Smooth muscle cell (in vitro differentiated cells): ENCODE measurements around the gene CLEC3B. TPM values are rescaled to one million over a fixed set of nuclear protein-coding genes. Genes with fewer than 3 reads are reported as not detected.
"Not testable (repeated sequence)": the region's sequence is repeated elsewhere in the genome, so short reads cannot be mapped to it uniquely, and the experiment has no call there.

Experiments
- DNase-seq: peaks from one replicate; lab custom pipeline; 2025; ENCODE audit not compliant: unreplicated experiment; lab: John Stamatoyannopoulos, UW
- H2AFZ ChIP-seq: fragments of 200-600 bp; sonication (generic); 2 replicates; pipeline ENCODE4 v1.6.0; 2016; ENCODE audit warnings: antibody characterized with exemption, low read depth, mild to moderate bottlenecking
- H3F3A ChIP-seq: fragments of 200-600 bp; sonication (generic); 2 replicates; pipeline ENCODE4 v1.6.0; 2017; ENCODE audit warnings: antibody characterized with exemption, low read depth
- H3K27ac ChIP-seq: fragments of 200-600 bp; sonication (generic); 2 replicates; pipeline ENCODE4 v1.5.1; 2016; ENCODE audit warnings: low read depth, mild to moderate bottlenecking
- H3K27me3 ChIP-seq: fragments of 200-600 bp; sonication (generic); 2 replicates; pipeline ENCODE4 v1.6.1; 2016; ENCODE audit warnings: low read depth, mild to moderate bottlenecking
- H3K36me3 ChIP-seq: fragments of 200-600 bp; sonication (generic); 2 replicates; pipeline ENCODE4 v1.5.1; 2016; ENCODE audit warnings: low read depth
- H3K4me1 ChIP-seq: fragments of 200-600 bp; sonication (generic); 2 replicates; pipeline ENCODE4 v1.5.1; 2016; ENCODE audit warnings: low read depth
- H3K4me2 ChIP-seq: fragments of 200-600 bp; sonication (generic); 2 replicates; pipeline ENCODE4 v1.6.0; 2016; ENCODE audit warnings: mild to moderate bottlenecking
- H3K4me3 ChIP-seq: fragments of 200-600 bp; sonication (generic); 2 replicates; pipeline ENCODE4 v1.5.1; 2016; ENCODE audit warnings: mild to moderate bottlenecking
- H3K79me2 ChIP-seq: fragments of 200-600 bp; sonication (generic); 2 replicates; pipeline ENCODE4 v1.6.0; 2016; ENCODE audit warnings: low read depth, mild to moderate bottlenecking
- H3K9ac ChIP-seq: fragments of 200-600 bp; sonication (generic); 2 replicates; pipeline ENCODE4 v1.6.0; 2016; ENCODE audit warnings: low read depth
- H3K9me3 ChIP-seq: fragments of 200-600 bp; sonication (generic); replicated peaks from 2 replicates; pipeline ENCODE4 v1.5.1; 2016; ENCODE audit warnings: low read depth
- H4K20me1 ChIP-seq: fragments of 200-600 bp; sonication (generic); 2 replicates; pipeline ENCODE4 v1.6.0; 2016; ENCODE audit warnings: low read depth
- WGBS: methylation state at CpG from one replicate; pipeline ENCODE4 v1.1.7; 2016; ENCODE audit warnings: low lambda C conversion rate; 5-methylcytosine and 5-hydroxymethylcytosine counted together
- polyA plus RNA-seq: library from polyadenylated mRNA; unstranded; fragments of >200 nt; fragmentation: Nextera tagmentation; extraction: Ambion mirVana; gene quantifications from 2 replicates; pipeline ENCODE4 v1.2.1, GENCODE V29; 2016
- total RNA-seq: library from RNA; depleted of rRNA; stranded (reverse); fragments of >200 nt; gene quantifications from 2 replicates; pipeline ENCODE4 v1.2.3, GENCODE V29; 2014
- TF ChIP-seq, protein P1 (sequence below): fragments of 200-600 bp; sonication (generic); IDR thresholded peaks from 2 replicates; pipeline ENCODE4 v1.5.1; 2017; ENCODE audit warnings: borderline replicate concordance, mild to moderate bottlenecking, antibody characterized with exemption; ENCODE audit not compliant: insufficient read depth, poor library complexity, severe bottlenecking

Gene CLEC3B
- total and polyA plus RNA-seq, 2 experiments from 2014 or later = not detected

DNA sequence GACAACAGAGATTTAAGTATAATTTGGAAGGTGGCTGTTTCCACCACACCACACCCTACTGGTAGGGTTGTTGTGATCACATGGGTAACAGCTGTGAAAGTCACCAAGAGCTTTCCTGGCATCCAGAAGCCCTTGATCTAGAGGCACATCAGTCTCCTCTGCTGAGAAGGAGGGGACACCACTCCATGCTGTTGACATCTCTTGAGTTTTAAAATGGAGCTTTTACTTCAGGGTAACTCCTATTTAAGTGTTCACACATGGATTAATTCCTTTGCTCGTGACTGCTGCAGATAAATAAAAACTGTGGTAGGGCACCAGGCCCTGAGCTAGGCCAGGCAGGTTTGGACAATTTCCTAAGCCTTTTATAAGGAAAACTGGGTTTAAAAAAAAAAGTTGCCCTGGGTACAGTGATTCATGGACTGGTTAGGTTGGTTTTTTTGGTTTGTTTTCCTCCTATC, 42.6 kb upstream of the CLEC3B start:
- no peaks in the 10 kb centered on the region for H3F3A ChIP-seq
- peaks cover 84% of the 10 kb centered on the region for H3K79me2 ChIP-seq
- H3K27me3 ChIP-seq = no peaks in the 10 kb centered on the region
- H3K9ac ChIP-seq = no peak overlapping the region
- H3K4me1 ChIP-seq = no peaks in the 10 kb centered on the region
- H3K36me3 ChIP-seq = no peaks in the 10 kb centered on the region
- H3K9me3 ChIP-seq = no peaks in the 10 kb centered on the region
- H3K4me2 ChIP-seq = no peak overlapping the region
- 50% methylated on average over 1 of the region's 1 CpG for WGBS
- peaks cover 80% of the 10 kb centered on the region for H4K20me1 ChIP-seq
- no peak for DNase-seq
- H3K27ac ChIP-seq = peak overlapping the region; percentile 44
- H3K4me3 ChIP-seq = no peak overlapping the region
- TF ChIP-seq, protein P1, sequence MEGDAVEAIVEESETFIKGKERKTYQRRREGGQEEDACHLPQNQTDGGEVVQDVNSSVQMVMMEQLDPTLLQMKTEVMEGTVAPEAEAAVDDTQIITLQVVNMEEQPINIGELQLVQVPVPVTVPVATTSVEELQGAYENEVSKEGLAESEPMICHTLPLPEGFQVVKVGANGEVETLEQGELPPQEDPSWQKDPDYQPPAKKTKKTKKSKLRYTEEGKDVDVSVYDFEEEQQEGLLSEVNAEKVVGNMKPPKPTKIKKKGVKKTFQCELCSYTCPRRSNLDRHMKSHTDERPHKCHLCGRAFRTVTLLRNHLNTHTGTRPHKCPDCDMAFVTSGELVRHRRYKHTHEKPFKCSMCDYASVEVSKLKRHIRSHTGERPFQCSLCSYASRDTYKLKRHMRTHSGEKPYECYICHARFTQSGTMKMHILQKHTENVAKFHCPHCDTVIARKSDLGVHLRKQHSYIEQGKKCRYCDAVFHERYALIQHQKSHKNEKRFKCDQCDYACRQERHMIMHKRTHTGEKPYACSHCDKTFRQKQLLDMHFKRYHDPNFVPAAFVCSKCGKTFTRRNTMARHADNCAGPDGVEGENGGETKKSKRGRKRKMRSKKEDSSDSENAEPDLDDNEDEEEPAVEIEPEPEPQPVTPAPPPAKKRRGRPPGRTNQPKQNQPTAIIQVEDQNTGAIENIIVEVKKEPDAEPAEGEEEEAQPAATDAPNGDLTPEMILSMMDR = no peak
- H2AFZ ChIP-seq = no peak overlapping the region

DNA sequence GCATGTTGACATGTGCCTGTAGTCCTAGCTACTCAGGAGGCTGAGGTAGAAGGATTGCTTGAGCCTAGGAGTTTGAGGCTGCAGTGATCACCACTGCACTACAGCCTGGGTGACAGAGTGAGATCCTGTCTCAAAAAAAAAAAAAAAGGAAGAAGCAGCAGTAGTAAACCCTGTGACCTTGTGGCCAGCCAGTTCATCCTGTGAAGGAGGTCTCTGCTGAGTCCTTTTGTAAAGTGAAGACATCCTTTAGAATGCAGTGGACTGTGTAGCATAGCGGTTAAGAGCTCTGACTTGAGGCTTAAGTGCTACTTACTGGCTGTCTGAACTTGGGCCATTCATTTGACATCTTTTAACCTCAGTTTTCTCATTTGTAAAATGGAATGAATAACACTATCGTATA, 41.8 kb upstream of the CLEC3B start:
- no peak overlapping the region for H3K4me3 ChIP-seq
- H4K20me1 ChIP-seq = peaks cover 89% of the 10 kb centered on the region
- H3K4me1 ChIP-seq = no peaks in the 10 kb centered on the region
- no peaks in the 10 kb centered on the region for H3K27me3 ChIP-seq
- H3K9me3 ChIP-seq = no peaks in the 10 kb centered on the region
- WGBS = 97% methylated on average over 2 of the region's 2 CpGs
- TF ChIP-seq, protein P1 = no peak
- H3K27ac ChIP-seq = no peak overlapping the region
- peaks cover 77% of the 10 kb centered on the region for H3K79me2 ChIP-seq
- H3K36me3 ChIP-seq = no peaks in the 10 kb centered on the region
- H3K9ac ChIP-seq = no peak overlapping the region
- DNase-seq = no peak
- H2AFZ ChIP-seq = no peak overlapping the region
- no peak overlapping the region for H3K4me2 ChIP-seq
- no peaks in the 10 kb centered on the region for H3F3A ChIP-seq

DNA sequence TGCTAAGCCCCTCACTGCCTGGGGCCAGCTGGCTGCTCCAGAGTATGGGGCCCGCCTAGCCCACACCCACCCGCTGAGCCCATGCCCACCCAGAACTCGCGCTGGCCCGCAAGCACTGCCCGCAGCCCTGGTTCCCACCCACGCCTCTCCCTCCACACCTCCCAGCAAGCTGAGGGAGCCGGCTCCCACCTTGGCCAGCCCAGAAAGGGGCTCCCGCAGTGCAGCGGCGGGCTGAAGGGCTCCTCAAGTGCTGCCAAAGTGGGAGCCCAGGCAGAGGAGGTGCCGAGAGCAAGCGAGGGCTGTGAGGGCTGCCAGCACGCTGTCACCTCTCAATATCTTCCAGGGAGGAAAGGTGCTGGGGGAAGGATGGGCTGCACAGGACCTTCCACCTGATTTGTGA, 39.8 kb upstream of the CLEC3B start:
- not testable (repeated sequence) for DNase-seq, H3K4me1 ChIP-seq, H3K9ac ChIP-seq, H3K36me3 ChIP-seq, H2AFZ ChIP-seq, H3K4me3 ChIP-seq, H3K4me2 ChIP-seq, H3K9me3 ChIP-seq, H3K27me3 ChIP-seq, H3F3A ChIP-seq, H3K27ac ChIP-seq
- Histone ChIP-seq H4K20me1 (peaks cover 86% of the 10 kb centered on the region), H3K79me2 (peaks cover 58% of the 10 kb centered on the region)
- 99% methylated on average over 14 of the region's 14 CpGs for WGBS

DNA sequence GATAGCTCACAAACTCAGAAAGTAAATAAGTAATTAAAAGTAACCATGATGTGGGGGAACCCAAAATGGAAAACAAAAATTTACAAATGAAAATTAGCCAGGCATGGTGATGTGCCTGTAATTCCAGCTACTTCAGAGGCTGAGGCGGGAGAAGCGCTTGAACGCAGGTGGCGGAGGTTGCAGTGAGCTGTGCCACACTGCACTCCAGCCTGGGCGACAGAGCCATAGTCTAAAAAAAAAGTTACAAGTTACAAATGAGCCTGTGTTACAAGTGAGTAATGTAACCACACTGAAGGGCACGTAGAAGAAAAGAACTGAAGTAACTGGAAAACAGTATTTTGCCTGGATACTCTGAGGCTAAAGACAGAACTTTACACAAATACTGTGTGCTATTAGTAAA, 38.8 kb upstream of the CLEC3B start:
- Histone ChIP-seq H3K9ac (no peak overlapping the region), H4K20me1 (peaks cover 85% of the 10 kb centered on the region), H3K4me2 (no peak overlapping the region), H3K27me3 (no peaks in the 10 kb centered on the region), H3K4me3 (no peak overlapping the region), H3K36me3 (no peaks in the 10 kb centered on the region), H3K27ac (no peak overlapping the region), H3K9me3 (no peaks in the 10 kb centered on the region), H2AFZ (no peak overlapping the region), H3F3A (no peaks in the 10 kb centered on the region), H3K79me2 (peaks cover 48% of the 10 kb centered on the region), H3K4me1 (no peaks in the 10 kb centered on the region)
- TF ChIP-seq, protein P1 = no peak
- WGBS = 91% methylated on average over 6 of the region's 6 CpGs
- no peak for DNase-seq
